Loucy (cell line): ENCODE measurements around the gene PRKD3.

Source experiments
- CTCF ChIP-seq: fragments of 200-600 bp; sonication (generic); conservative IDR thresholded peaks from 2 replicates; pipeline ENCODE4 v1.5.1; 2014; ENCODE audit warnings: mild to moderate bottlenecking, antibody characterized with exemption, low read length
- EZH2phosphoT487 ChIP-seq: fragments of 200-600 bp; IDR thresholded peaks from 2 replicates; pipeline ENCODE4 v1.6.1; 2018; ENCODE audit warnings: antibody characterized with exemption, mild to moderate bottlenecking, moderate library complexity, borderline replicate concordance

GRCh38 chr2:37349231-37349860 lies 24.7 kb upstream of the PRKD3 start:
- no peak for TF ChIP-seq CTCF
- TF ChIP-seq EZH2phosphoT487: no peak
